ENCODE results near the gene HECW1.

The HECW1 gene

GRCh38 chr7:43501870-43502269 lies 389.4 kb downstream of the HECW1 start:
- no peak for DNase-seq (ENCODE audit: low read depth in 2 of 2)

GRCh38 chr7:43502941-43503340 lies 390.5 kb downstream of the HECW1 start:
- no peak for DNase-seq (ENCODE audit: low read depth in 2 of 2)

- DNase-seq (ENCODE audit: low read depth in 2 of 2): no peak
These were observed 393.0 kb downstream of the HECW1 start for GRCh38 chr7:43505412-43505811.

DNA sequence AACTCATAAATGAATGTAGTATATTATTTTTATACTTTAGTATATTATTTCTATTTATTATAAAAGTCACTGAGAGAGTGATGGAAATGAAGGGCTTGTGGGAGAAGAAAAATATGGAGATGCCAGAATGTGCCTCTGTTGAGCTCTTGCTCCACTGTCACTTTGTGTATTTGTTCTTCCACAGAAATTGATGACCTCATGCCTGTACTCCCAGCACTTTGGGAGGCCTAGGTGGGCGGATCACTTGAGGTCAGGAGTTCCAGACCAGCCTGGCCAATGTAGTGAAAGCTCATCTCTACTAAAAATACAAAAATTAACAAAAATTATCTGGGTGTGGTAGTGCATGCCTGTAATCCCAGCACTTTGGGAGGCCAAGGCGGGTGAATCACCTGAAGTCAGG lies 394.0 kb downstream of the HECW1 start:
- DNase-seq (ENCODE audit: low read depth in 2 of 2): no peak

DNA sequence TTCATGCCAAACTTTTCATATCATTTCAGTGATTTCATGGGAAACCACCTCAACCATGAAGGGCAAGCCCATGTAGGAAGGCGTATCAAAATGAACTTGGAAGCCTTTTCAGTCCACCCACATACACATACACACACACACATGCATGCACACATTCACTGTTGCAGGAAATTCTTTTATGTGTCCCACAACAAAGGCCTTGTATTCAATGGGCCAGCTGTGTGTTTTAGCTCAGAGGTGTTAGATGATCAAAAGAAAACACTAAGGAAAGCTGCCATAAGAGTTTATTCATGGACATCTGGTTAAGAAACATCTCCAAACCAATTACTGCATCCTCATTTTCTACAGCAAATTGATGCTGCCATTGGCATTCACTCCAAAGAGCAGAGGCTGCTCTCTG lies 396.0 kb downstream of the HECW1 start:
- DNase-seq (ENCODE audit: low read depth in 2 of 2): no peak

- no peak for DNase-seq (ENCODE audit: low read depth in 2 of 2)
These were observed 397.5 kb downstream of the HECW1 start for GRCh38 chr7:43509906-43510305.

DNA sequence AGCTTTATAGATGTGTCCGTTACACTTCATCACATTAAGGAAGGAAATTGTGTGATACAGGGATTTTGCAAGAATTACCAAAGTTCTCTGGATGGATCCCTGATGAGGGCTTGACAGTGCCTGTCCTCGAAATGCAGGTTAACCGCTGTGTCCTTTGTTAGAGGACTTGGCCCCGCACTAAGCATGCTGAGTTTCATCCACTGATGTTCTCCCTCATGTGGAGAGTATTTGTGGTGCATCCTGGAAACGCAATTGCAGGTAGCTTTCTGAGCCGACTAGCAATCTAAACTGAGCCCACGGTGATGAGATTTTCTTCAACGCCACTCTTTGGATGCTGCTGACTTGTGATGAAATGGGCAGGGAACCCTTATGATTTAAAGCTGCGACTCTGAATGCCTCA lies 398.6 kb downstream of the HECW1 start:
- no peak for DNase-seq (ENCODE audit: low read depth in 2 of 2)

DNA sequence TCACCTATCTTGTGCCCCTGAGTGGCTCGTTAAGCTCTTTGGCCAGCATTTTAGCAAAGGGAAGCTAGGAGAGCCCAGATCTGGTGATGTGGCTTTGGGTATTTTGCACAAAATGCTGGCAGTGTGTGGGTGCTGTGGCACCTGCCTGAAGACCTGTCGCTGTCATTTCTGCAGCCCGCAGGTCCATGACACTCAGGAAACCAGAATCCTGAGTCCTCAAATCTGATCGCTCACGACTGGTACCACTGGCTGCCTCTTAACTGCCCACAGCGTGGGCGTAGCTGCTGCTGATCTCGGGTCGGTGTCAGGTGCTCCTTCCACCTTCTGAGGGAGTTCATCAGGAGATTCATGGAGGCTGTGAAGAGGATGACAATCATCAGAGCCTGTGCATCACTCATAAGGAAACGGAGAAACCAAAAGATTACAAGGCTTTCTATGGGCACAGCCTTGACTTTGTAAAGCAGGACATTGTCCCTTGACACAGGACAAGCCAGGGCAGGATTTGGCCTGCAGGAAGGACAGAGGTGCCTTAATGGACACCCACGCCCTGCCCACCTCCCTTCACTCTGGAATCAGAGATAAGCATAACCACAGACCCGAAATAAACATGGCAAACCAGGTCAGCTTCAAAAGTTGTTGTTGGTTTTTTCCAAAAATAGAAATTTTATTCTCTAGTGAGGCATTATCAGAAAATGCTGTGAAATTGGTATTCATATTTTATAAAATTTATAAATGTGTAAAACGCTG lies 399.5 kb downstream of the HECW1 start:
- no peak for DNase-seq (ENCODE audit: low read depth in 2 of 2)

DNA sequence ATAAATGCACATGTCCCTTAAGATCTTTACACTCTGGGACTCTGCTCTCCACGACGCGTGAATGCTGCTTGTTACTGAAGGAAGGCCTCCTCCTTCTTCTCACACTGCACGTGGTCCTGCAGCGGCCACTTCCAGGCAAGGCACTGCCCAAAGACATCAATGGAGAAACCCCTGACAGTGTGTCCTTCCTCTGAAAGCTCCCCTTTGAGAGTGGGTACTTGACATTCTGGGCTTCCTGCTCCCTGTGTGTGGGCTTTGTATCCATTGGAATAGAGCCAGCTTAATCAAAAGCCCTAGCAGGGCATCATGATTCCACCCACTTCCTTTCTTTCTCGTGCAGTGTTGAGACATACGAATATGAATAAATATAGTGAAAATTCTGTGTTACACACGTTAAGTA lies 400.8 kb downstream of the HECW1 start:
- DNase-seq (ENCODE audit: low read depth in 2 of 2): no peak

GRCh38 chr7:43516581-43517342 lies 404.3 kb downstream of the HECW1 start:
- no peak for DNase-seq (ENCODE audit: low read depth in 2 of 2)

DNA sequence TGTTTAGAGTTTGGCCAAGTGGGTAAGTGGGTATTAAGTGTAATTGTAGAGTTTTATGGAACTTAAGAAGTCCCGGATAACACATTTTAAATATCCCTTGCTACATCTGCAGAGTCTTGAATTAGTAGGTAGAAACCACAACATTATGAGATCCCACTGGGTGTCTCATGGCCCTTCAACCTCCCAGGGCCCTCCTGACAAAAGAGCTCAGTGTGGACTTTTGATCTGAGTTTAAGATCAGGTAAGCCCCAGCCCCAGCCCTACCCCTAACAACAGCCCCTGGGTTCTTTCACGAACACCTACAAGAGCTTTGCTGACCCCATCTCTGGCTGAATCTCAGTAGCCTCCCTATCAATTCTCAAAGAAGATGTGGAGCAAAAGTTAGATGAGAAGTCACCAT lies 405.0 kb downstream of the HECW1 start:
- no peak for DNase-seq (ENCODE audit: low read depth in 2 of 2)

DNA sequence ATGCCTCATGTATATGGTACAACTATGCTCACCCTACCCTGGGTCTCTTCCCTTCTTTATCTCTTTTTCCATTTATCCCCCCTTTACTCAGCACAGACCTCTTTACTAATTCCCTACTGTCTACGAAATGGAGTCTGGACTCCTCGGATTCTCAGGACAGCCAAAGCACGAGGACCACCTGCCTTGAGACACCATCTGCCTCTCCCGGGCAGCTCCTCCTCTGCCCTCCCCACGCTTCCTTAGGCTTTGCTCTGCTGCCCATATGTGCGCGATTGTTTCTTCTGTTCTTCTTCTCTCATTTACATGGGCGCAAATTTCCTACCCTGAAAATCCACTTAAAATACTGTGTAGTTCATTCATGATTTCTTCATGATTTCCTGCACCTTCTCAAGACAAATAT lies 407.8 kb downstream of the HECW1 start:
- DNase-seq (ENCODE audit: low read depth in 2 of 2): no peak

DNA sequence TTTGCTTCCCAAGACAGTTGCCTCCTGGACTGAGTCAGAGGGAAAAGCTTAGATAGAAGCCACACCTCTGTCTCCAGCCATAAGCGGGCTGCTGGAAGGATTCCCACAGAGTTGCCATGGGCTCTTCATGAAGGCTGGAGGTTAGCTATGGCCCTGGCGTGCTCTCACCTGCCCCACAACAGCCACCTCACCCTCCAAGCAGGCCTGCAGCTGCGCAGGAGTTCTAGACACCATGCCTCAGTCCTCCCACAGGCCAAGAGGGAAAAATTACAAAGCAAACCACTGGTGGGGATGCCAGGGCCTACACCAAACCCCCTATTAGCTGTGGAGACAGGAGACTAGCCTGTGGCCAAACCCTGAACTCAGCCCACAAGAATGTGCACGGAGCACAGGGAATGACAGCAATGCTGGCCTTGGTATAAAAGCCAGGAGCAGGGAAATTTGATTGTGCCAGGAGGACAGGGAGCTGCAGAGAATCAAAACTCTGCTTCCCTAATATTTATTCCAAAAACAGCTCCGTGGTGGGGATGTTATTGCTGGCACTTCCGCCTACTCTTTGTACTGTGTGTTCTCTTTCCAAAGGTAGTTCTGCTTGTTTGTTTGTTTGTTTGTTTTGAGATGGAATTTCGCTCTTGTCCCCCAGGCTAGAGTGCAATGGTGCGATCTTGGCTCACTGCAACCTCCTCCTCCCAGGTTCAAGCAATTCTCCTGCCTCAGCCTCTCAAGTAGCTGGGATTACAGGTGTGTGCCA lies 410.1 kb downstream of the HECW1 start:
- DNase-seq (ENCODE audit: low read depth in 2 of 2): no peak

DNA sequence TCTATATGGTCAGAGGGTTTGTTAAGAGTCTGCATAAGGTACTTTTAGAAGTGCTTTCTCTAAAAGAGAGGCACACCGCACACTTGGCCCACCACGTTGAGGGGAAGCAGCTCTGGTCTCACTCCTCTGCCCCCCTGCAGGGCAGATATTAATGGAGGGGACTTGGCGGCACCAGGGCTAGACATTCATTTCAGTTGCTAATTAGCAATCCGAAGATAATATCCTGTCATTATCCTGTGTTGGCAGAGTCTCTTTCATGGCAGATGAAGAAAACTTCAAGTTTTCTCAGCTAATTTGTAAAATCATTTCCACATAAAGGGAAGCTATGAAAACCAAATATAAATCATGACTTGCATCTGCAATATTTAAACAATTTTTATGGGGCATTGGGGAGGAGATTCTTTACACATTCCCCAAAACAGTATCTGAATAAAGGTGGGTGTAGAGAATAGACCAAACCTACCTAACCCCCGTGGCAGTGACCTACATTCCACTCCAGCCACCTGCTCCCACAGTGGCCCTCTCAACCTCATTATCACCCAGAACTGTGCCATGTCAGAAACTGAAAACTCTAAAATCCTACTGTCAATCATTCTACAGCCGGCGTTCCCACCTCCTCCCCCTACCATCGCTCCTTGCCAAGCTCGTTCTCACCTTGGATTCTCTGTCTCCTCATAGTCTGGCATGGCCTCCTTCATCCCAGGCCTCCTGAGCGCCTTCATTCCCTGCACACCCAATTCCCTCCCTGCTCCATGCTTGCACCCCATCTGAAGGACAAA lies 416.3 kb downstream of the HECW1 start:
- no peak for DNase-seq (ENCODE audit: low read depth in 2 of 2)

DNA sequence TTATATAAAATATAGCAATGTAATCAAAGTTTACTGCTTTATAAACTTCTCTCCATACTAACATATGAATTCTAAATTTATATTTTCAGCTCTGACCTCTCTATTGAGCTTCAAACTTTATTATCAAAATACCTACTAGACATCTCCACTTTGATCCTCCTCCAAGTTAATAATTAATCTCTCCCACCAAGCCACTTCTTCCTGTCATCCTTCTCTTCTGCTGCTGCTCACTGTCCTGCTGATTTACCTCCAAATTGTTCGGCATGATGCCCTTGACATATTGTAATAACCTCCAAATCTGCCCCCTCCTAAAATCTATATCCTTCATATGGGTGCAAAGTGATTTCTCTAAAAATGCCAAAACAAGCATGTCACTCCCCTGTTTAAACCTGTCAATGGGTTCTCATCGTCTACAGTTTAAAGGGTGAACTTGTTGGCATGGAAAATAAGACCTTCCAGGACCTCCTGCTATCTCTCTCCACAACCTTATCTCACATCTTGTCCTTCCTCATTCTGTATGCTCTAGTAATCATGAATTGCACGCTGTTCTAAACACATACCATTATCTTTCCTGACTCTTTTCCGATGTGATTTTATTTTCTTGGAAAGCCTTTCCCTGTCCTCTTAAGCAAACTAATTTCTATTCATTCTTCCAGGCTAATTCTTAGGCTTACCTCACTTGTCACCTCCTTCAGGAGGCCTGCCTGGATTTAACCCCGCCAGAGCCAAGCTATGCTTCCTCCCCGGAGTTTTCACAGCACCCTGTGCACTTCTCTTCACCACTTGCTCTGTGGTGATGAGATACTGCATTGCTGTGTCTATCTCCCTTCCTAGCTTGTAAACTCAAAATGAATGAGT lies 418.3 kb downstream of the HECW1 start:
- DNase-seq (ENCODE audit: low read depth in 2 of 2): no peak

DNA sequence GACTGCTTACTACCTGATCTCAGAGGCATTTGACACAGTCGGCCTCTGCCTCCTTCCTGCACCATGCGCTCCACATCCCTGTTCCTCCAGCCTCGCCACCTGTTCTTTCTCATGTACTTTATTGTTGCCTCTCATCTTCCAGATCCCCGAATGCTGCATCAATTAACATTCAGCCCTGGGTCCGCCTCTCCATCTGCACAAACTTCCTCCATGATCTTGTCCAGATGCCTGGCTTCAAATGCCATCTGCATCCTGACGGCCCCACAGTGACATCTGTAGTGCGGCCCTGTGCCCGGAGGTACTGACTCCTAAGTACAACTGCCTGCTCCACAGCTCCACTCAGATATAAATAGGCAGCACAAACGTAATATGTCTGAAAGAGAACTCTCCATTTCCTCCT lies 419.3 kb downstream of the HECW1 start:
- DNase-seq (ENCODE audit: low read depth in 2 of 2): no peak

DNA sequence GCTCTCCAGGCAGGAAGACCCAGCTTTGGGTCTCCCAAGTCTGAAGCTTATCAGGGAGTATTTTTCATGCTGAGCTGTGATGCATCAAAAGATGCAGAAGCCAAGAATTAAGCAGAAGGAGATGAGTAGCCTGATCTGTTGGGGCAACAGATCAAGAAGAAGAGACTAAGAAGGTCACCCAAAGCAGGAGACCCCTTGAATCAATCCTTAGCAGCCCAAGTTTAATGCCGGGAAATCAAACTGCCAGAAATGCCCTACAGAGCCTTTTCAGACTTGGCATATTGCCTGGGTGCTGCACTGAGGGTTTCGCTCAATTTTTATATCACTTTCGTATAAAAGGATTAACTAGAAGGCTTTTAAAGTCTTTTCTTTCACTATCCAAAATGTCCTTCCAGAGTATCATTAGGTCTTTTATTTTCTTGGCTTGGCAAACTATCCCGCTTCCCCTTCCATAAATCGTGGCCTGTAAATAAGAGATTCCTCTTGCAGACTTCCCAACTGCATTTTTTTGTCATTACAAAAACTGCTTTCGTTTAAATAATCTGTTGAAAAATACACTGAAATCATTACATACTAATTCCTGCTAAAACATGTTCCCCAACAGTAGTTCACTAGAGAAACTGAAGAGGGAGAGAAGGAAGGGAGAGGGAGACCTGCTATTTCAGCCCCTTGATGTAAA lies 421.5 kb downstream of the HECW1 start:
- DNase-seq (ENCODE audit: low read depth in 2 of 2): no peak

DNA sequence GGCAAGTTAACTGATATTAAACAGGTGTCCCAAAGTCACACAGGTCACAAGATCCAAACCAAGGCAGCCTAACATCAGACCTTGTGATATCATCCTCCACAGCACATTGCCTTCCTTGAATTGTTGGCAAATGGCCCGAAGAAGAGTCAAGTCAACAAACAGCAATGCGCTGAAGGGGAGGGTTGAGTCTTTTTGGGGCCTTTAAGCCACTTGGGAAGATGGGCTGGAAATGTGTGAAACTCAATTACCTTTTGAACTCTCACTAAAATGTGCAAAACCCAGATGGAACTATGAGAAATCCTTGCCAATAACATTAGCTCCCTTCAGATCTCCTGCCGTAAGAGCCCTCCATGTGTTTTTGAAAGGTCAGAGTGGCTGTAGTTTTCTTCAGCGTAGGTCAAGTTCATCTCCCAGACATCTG lies 422.6 kb downstream of the HECW1 start:
- no peak for DNase-seq (ENCODE audit: low read depth in 2 of 2)

- no peak for DNase-seq (ENCODE audit: low read depth in 2 of 2)
These were observed 423.6 kb downstream of the HECW1 start for GRCh38 chr7:43535810-43536585.

DNA sequence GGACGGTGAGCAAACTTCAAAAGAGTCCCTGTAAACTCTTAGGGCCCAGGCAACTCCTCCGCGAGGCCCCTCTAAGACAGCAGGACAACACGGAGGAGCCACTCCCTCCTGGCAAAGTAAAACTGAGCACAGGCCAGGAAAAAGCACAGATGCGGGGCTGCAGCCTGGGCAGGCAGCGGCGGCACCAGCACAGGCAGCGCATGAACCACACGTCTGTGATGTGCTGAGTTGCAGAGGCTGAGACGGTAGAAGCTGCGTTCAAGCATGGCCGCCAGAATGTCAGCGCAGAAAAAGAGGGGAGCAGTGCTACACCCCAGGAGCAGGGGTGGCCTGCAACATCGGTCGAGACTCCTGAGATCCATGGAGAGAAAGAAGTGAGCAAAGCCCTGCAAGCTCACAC lies 424.3 kb downstream of the HECW1 start:
- DNase-seq (ENCODE audit: low read depth in 2 of 2): no peak

All from stimulated activated CD8-positive, alpha-beta memory T cell treated with anti-CD3 and anti-CD28 coated beads, Interleukin-2, amount 100 ng/mL, for 1 hour (primary cell).